LNCAP (cell line): ENCODE results near the gene GABRG3.
A peak's percentile ranks its signal among the peaks of the same experiment; 100 is the strongest.

Experiments
- TF ChIP-seq, protein P1 (sequence below): fragments of 450-650 bp; IDR thresholded peaks from 2 replicates; pipeline ENCODE4 v1.5.1; 2017; ENCODE audit warnings: mild to moderate bottlenecking

GABRG3 gene

DNA sequence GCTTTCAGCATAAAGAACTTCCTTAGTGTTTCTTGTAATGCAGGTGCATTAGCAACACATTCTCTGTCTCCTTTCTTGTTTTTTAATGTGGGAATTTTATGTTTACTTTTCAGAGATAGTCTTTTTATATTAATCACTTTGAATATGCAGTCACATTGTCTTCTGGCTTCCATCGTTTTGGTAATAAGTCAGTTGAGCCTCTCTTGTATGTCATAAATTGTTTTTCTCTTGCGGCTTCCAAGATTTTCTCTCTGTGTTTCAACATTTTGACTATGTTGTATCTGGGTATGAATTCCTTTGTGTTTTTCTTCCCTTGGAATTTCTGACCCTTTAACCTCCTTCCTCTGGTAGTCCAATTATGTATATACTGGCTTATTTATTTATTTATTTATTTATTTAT lies 25.3 kb downstream of the GABRG3 start:
- TF ChIP-seq, protein P1, sequence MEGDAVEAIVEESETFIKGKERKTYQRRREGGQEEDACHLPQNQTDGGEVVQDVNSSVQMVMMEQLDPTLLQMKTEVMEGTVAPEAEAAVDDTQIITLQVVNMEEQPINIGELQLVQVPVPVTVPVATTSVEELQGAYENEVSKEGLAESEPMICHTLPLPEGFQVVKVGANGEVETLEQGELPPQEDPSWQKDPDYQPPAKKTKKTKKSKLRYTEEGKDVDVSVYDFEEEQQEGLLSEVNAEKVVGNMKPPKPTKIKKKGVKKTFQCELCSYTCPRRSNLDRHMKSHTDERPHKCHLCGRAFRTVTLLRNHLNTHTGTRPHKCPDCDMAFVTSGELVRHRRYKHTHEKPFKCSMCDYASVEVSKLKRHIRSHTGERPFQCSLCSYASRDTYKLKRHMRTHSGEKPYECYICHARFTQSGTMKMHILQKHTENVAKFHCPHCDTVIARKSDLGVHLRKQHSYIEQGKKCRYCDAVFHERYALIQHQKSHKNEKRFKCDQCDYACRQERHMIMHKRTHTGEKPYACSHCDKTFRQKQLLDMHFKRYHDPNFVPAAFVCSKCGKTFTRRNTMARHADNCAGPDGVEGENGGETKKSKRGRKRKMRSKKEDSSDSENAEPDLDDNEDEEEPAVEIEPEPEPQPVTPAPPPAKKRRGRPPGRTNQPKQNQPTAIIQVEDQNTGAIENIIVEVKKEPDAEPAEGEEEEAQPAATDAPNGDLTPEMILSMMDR, result no peak

- TF ChIP-seq, protein P1, result peak; percentile 98
These were observed 46.3 kb downstream of the GABRG3 start for GRCh38 chr15:27017168-27017809.

GRCh38 chr15:27019687-27020086 lies 48.7 kb downstream of the GABRG3 start:
- TF ChIP-seq, protein P1, result no peak

DNA sequence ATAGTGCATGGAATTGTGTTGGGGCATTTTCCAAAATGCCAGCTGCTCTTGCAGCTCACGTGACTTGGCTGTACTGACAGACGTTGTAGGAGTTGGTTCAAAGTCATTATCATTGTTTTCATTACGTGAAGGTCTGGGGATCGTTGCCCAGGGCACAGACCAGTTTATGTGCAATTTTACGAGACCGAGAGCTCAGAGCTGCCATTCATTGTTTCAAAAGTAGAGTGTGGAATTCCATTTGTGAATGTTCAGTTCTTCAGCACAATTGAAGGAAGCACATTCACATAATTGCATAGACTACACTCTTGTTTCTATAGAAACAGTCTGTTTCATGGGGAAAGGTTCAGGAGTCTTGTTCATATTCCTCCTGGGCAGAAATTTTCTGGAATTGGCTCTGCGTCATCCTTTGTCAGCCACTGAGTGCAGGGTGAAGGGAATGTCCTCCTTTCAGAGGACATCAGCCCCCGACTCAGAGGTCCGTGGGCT lies 54.5 kb downstream of the GABRG3 start:
- TF ChIP-seq, protein P1, result no peak

- TF ChIP-seq, protein P1, result no peak
These were observed 56.2 kb downstream of the GABRG3 start for GRCh38 chr15:27027229-27027628.

- TF ChIP-seq, protein P1, result no peak
These were observed 58.0 kb downstream of the GABRG3 start for GRCh38 chr15:27028858-27029477.

DNA sequence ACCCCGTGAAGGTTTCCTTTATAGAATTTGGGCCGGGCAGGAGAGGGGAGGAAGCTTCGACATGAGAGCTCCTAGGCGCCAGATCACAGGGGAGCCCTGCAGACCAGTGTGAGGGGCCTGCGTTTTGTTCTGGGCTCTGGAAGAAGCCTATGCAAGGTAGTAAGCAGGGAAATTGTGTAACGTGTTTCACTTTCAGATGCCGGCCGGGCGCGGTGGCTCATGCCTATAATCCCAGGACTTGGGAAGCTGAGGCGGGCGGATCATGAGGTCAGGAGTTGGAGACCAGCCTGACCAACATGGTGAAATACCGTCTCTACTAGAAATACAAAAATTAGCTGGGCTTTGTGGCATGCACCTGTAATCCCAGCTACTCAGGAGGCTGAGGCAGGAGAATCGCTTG lies 65.2 kb downstream of the GABRG3 start:
- TF ChIP-seq, protein P1, result no peak
